Hepatocyte (in vitro differentiated cells): Measurements from ENCODE around the gene IL17RE. TPM values are rescaled to one million over a fixed set of nuclear protein-coding genes. Genes with fewer than 3 reads are reported as not detected.

ENCODE experiments used
- DNase-seq: peaks from one replicate; pipeline ENCODE4 v3.0.0-alpha.2; 2016; ENCODE audit warnings: low spot score
- H2AFZ ChIP-seq: fragments of 200-600 bp; sonication (generic); 2 replicates; pipeline ENCODE4 v1.6.0; 2016; ENCODE audit warnings: antibody characterized with exemption, mild to moderate bottlenecking
- H3K27ac ChIP-seq: fragments of 200-600 bp; sonication (generic); 2 replicates; pipeline ENCODE4 v1.5.1; 2016; ENCODE audit warnings: mild to moderate bottlenecking
- H3K27me3 ChIP-seq: fragments of 200-600 bp; sonication (generic); 2 replicates; pipeline ENCODE4 v1.6.1; 2016
- H3K36me3 ChIP-seq: fragments of 200-600 bp; sonication (generic); replicated peaks from 2 replicates; pipeline ENCODE4 v1.5.1; 2016; ENCODE audit warnings: low read depth; ENCODE audit not compliant: insufficient read depth
- H3K4me1 ChIP-seq: fragments of 200-600 bp; sonication (generic); 2 replicates; pipeline ENCODE4 v1.5.1; 2016; ENCODE audit warnings: mild to moderate bottlenecking, moderate library complexity; ENCODE audit not compliant: insufficient read depth
- H3K4me2 ChIP-seq: fragments of 200-600 bp; sonication (generic); 2 replicates; pipeline ENCODE4 v1.6.0; 2016
- H3K4me3 ChIP-seq: fragments of 200-600 bp; sonication (generic); 2 replicates; pipeline ENCODE4 v1.5.1; 2016; ENCODE audit warnings: mild to moderate bottlenecking
- H3K79me2 ChIP-seq: fragments of 200-600 bp; sonication (generic); 2 replicates; pipeline ENCODE4 v1.6.0; 2017; ENCODE audit warnings: mild to moderate bottlenecking
- H3K9me2 ChIP-seq: fragments of 200-600 bp; sonication (generic); replicated peaks from 2 replicates; pipeline ENCODE4 v1.6.0; 2017; ENCODE audit warnings: mild to moderate bottlenecking; ENCODE audit not compliant: insufficient read depth
- H3K9me3 ChIP-seq: fragments of 200-600 bp; sonication (generic); 2 replicates; pipeline ENCODE4 v1.5.1; 2016; ENCODE audit warnings: low read depth, mild to moderate bottlenecking
- H4K20me1 ChIP-seq: fragments of 200-600 bp; sonication (generic); 2 replicates; pipeline ENCODE4 v1.6.0; 2016; ENCODE audit warnings: mild to moderate bottlenecking; ENCODE audit not compliant: insufficient read depth, poor library complexity, severe bottlenecking
- EZH2 ChIP-seq: fragments of 200-600 bp; sonication (generic); IDR thresholded peaks from 2 replicates; pipeline ENCODE4 v1.6.1; 2016; ENCODE audit warnings: antibody characterized with exemption, mild to moderate bottlenecking, borderline replicate concordance
- EZH2phosphoT487 ChIP-seq: fragments of 200-600 bp; sonication (generic); IDR thresholded peaks from one replicate; pipeline ENCODE4 v1.6.1; 2018; ENCODE audit warnings: antibody characterized with exemption, mild to moderate bottlenecking, low read depth, moderate library complexity; ENCODE audit not compliant: unreplicated experiment, severe bottlenecking
- WGBS: methylation state at CpG from one replicate; pipeline ENCODE4 v1.1.6; 2016; ENCODE audit warnings: low lambda C conversion rate; ENCODE audit errors: missing lambda C conversion rate; 5-methylcytosine and 5-hydroxymethylcytosine counted together
- polyA plus RNA-seq: library from polyadenylated mRNA; unstranded; fragments of >200 nt; fragmentation: Nextera tagmentation; extraction: Ambion mirVana; gene quantifications from 2 replicates; pipeline ENCODE4 v1.2.1, GENCODE V29; 2016
- small RNA-seq: library from RNA; depleted of rRNA; stranded (forward); fragments of <200 nt; gene quantifications from one replicate; pipeline ENCODE3, GENCODE V24; 2014
- total RNA-seq: library from RNA; depleted of rRNA; stranded (reverse); fragments of >200 nt; gene quantifications from 2 replicates; pipeline ENCODE4 v1.2.3, GENCODE V29; 2014
- TF ChIP-seq, protein P1 (sequence below): fragments of 200-600 bp; sonication (generic); IDR thresholded peaks from 2 replicates; pipeline ENCODE4 v1.5.1; 2016; ENCODE audit warnings: antibody characterized with exemption, mild to moderate bottlenecking; ENCODE audit not compliant: poor library complexity

Gene IL17RE
- total and polyA plus RNA-seq, 2 experiments from 2014 or later = 6.8 to 9.1 TPM

GRCh38 chr3:9965200-9965875 lies 62.7 kb downstream of the IL17RE start:
- no peaks in the 10 kb centered on the region for H3K79me2 ChIP-seq
- no peak overlapping the region for H3K4me2 ChIP-seq
- H3K4me3 ChIP-seq = no peak overlapping the region
- no peak for DNase-seq
- H3K36me3 ChIP-seq = no peaks in the 10 kb centered on the region
- no peaks in the 10 kb centered on the region for H3K27me3 ChIP-seq
- 95% methylated on average over 6 of the region's 6 CpGs for WGBS
- H3K4me1 ChIP-seq = no peaks in the 10 kb centered on the region
- H3K9me2 ChIP-seq = no peaks in the 10 kb centered on the region
- H4K20me1 ChIP-seq = no peaks in the 10 kb centered on the region
- no peak overlapping the region for H2AFZ ChIP-seq
- TF ChIP-seq, protein P1, sequence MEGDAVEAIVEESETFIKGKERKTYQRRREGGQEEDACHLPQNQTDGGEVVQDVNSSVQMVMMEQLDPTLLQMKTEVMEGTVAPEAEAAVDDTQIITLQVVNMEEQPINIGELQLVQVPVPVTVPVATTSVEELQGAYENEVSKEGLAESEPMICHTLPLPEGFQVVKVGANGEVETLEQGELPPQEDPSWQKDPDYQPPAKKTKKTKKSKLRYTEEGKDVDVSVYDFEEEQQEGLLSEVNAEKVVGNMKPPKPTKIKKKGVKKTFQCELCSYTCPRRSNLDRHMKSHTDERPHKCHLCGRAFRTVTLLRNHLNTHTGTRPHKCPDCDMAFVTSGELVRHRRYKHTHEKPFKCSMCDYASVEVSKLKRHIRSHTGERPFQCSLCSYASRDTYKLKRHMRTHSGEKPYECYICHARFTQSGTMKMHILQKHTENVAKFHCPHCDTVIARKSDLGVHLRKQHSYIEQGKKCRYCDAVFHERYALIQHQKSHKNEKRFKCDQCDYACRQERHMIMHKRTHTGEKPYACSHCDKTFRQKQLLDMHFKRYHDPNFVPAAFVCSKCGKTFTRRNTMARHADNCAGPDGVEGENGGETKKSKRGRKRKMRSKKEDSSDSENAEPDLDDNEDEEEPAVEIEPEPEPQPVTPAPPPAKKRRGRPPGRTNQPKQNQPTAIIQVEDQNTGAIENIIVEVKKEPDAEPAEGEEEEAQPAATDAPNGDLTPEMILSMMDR = no peak
- TF ChIP-seq EZH2phosphoT487 = no peak
- TF ChIP-seq EZH2 = no peak
- no peaks in the 10 kb centered on the region for H3K9me3 ChIP-seq
- no peak overlapping the region for H3K27ac ChIP-seq

Small RNA genes within 50 kb of the gene (small RNA-seq; reads per million reads assigned to genes)
- gene RNU6-882P = not detected

Other genes starting within 250 kb of the IL17RE start
- gene CPNE9, start 199.0 kb upstream of the IL17RE start, total RNA-seq = not detected in 2 replicates
- not detected in 2 replicates for gene CPNE9, start 199.0 kb upstream of the IL17RE start, polyA plus RNA-seq
- gene BRPF1, start 171.1 kb upstream of the IL17RE start, total RNA-seq = 9.6 and 10.7 TPM in 2 replicates
- 9.1 and 9.3 TPM in 2 replicates for gene BRPF1, start 171.1 kb upstream of the IL17RE start, polyA plus RNA-seq
- 34.7 and 38.7 TPM in 2 replicates for gene OGG1, start 152.9 kb upstream of the IL17RE start, total RNA-seq
- gene OGG1, start 152.9 kb upstream of the IL17RE start, polyA plus RNA-seq = 43.2 and 48.9 TPM in 2 replicates
- gene CAMK1, start 132.9 kb upstream of the IL17RE start, total RNA-seq = 9.7 and 11.8 TPM in 2 replicates
- gene CAMK1, start 132.9 kb upstream of the IL17RE start, polyA plus RNA-seq = 12.4 and 16.1 TPM in 2 replicates
- 65.5 and 70.4 TPM in 2 replicates for gene TADA3, start 110.4 kb upstream of the IL17RE start, total RNA-seq
- 55.5 and 61.2 TPM in 2 replicates for gene TADA3, start 110.4 kb upstream of the IL17RE start, polyA plus RNA-seq
- 175 and 182 TPM in 2 replicates for gene ARPC4, start 109.8 kb upstream of the IL17RE start, total RNA-seq
- 132 and 149 TPM in 2 replicates for gene ARPC4, start 109.8 kb upstream of the IL17RE start, polyA plus RNA-seq
- gene TTLL3, start 92.6 kb upstream of the IL17RE start, total RNA-seq = 20.5 and 21.5 TPM in 2 replicates
- 27.4 and 52.2 TPM in 2 replicates for gene TTLL3, start 92.6 kb upstream of the IL17RE start, polyA plus RNA-seq
- 37.4 and 38.7 TPM in 2 replicates for gene RPUSD3, start 58.8 kb upstream of the IL17RE start, total RNA-seq
- gene RPUSD3, start 58.8 kb upstream of the IL17RE start, polyA plus RNA-seq = 74.7 and 82.3 TPM in 2 replicates
- gene CIDEC, start 22.6 kb upstream of the IL17RE start, total RNA-seq = 16.6 and 20.4 TPM in 2 replicates
- gene CIDEC, start 22.6 kb upstream of the IL17RE start, polyA plus RNA-seq = 28.7 and 37.3 TPM in 2 replicates
- gene JAGN1, start 12.2 kb upstream of the IL17RE start, total RNA-seq = 61.4 and 73.8 TPM in 2 replicates
- 70.2 and 83.5 TPM in 2 replicates for gene JAGN1, start 12.2 kb upstream of the IL17RE start, polyA plus RNA-seq
- gene IL17RC, start 14.2 kb downstream of the IL17RE start, total RNA-seq = 27.3 and 39.4 TPM in 2 replicates
- 47.8 and 48.5 TPM in 2 replicates for gene IL17RC, start 14.2 kb downstream of the IL17RE start, polyA plus RNA-seq
- gene CRELD1, start 31.0 kb downstream of the IL17RE start, total RNA-seq = 40.5 and 43.9 TPM in 2 replicates
- 82.9 and 83.6 TPM in 2 replicates for gene CRELD1, start 31.0 kb downstream of the IL17RE start, polyA plus RNA-seq
- gene PRRT3, start 49.6 kb downstream of the IL17RE start, total RNA-seq = 1.1 and 2.5 TPM in 2 replicates
- gene PRRT3, start 49.6 kb downstream of the IL17RE start, polyA plus RNA-seq = 2.0 and 4.0 TPM in 2 replicates
- 116 and 133 TPM in 2 replicates for gene EMC3, start 84.0 kb downstream of the IL17RE start, total RNA-seq
- 147 and 151 TPM in 2 replicates for gene EMC3, start 84.0 kb downstream of the IL17RE start, polyA plus RNA-seq
- gene FANCD2, start 123.6 kb downstream of the IL17RE start, total RNA-seq = 7.3 and 8.8 TPM in 2 replicates
- 4.4 and 5.3 TPM in 2 replicates for gene FANCD2, start 123.6 kb downstream of the IL17RE start, polyA plus RNA-seq
- gene FANCD2OS, start 205.4 kb downstream of the IL17RE start, total RNA-seq = not detected in 2 replicates
- not detected in 2 replicates for gene FANCD2OS, start 205.4 kb downstream of the IL17RE start, polyA plus RNA-seq
- 105 and 112 TPM in 2 replicates for gene BRK1, start 212.8 kb downstream of the IL17RE start, total RNA-seq
- 186 and 188 TPM in 2 replicates for gene BRK1, start 212.8 kb downstream of the IL17RE start, polyA plus RNA-seq
- 54.3 and 57.9 TPM in 2 replicates for gene VHL, start 238.9 kb downstream of the IL17RE start, total RNA-seq
- 21.8 and 32.1 TPM in 2 replicates for gene VHL, start 238.9 kb downstream of the IL17RE start, polyA plus RNA-seq